NCI-H345 (cell line): ENCODE data around the gene TFF2.

Experiments
- DNase-seq: peaks from one replicate; lab custom pipeline; 2025; lab: John Stamatoyannopoulos, UW

The TFF2 gene

DNA sequence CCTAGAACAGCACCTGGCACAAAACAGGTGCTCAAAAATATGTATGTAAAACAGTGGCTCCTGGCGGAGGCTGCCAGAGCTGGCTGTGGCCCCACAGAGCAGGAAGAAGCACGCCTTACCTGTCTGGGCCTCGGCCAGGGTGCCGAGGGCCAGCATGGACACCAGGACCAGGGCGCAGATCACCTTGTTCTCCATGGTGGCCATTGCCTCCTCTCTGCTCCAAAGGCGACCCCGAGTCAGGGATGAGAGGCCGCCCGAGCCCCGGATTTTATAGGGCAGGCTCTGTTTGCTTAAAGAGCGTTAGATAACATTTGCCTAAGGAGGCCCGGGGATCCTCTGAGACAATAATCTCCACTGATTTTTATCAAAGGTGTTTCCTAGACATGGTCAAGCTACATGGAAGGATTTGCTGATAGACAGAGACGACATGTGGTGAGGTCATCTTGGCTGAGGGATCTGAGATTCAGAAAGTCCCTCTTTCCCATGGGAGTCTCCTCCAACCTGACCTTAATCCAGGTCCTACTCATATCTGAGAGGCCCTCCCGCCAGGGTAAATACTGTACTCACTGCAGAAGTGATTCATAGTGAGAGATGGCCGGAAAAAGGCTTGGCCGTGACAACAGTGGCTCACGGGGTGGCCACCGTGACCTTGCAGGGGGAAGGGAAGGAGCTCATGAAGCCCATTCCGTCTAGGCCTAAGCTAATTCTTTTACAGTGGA, 15.7 kb upstream of the TFF2 start, which contains the start of gene TFF1:
TSS of gene TFF1 (minus strand) at position 244 of the 719 bp plus-strand sequence. CDS start at position 204, 40 bp downstream.
- no peak for DNase-seq

DNA sequence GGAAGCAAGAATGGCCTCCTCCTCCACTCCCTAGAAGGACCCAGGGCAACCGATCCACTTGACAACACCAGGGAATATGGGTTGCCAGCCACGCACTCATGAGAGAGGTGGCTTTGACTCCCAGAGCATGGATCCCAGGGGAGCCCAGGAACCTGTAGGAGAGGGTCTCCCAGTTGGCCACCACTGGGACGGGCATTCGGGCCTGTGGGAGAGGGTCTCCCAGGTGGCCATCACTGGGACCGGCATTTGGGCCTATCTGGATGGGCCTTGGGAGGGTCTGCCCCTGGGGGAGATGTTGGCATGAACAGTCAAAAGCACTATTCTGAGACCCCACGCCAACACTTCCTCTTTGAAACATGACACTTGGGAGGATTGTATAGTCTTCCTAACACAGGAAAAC, 15.0 kb upstream of the TFF2 start:
- DNase-seq, result no peak

DNA sequence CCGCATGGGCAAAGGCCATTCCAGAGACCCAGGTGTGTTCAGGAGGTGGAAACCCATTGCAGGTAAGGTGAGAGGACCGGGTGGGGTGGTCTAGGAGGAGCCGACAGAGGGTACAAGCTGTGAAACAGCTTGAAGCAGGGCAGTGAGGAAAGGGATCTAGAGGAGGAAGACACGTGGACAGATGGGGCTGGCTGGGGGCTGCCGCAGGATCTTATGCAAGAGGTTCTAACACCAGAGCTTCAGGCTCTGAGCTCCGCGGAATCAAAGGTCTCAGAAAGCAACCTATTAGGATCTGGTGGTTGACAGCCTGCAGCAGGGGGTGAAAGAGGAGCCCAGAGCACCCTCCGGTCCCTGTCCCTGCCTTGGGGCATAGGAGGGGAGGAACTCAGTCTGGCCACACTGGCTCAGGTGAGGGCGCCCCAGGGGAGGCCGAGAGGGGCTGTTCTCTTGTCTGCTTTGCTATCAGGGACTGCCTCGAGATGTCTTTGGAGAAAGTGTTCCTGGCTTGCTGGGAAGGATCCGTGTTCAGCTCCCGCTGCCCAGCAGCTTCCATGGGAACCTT, 13.6 kb upstream of the TFF2 start:
- no peak for DNase-seq

DNA sequence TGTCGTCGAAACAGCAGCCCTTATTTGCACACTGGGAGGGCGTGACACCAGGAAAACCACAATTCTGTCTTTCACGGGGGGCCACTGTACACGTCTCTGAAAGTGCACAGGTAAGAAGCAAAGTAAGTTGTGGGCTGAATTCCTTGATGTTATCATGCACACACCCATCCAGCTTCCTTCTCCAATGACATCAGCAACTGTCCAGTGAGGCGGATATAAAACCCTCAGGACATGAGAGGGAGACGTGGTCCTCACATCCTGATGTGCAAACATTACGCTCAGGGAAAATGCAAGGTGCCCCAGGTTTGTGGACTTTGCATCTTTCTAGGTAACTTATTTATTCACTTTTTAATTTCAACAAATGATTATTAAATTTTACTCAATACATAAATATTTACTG, 12.5 kb upstream of the TFF2 start:
- no peak for DNase-seq

DNA sequence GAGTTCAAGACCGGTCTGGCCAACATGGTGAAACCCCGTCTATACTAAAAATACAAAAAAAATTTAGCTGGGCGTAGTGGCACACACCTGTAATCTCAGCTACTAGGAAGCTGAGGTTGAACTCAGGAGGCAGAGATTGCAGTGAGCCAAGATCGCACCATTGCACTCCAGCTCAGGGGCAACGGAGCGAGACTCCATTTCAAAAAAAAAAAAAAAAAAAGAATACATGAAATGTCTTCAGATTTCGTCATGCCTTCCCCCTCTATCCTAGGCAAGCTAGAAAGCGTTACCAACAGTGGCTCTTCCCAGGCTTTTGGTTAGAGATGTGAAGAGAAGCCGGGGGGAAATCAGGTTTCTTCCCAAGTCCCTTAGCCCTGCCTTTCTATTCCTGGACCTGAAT, 11.9 kb upstream of the TFF2 start:
- no peak for DNase-seq

DNA sequence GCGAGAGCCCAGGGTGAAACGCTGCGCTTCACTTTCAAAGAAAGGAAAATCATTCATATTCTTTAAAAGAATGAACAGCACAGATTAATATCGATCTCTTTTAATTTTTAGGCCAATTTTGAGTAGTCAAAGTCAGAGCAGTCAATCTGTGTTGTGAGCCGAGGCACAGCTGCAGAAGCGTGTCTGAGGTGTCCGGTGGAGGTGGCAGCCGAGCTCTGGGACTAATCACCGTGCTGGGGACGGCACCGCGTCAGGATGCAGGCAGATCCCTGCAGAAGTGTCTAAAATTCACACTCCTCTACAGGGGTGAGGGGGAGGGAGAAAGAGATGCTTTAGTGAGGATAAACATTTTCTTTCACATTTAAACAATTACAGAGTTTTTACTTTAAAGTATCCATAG, 11.4 kb upstream of the TFF2 start:
- no peak for DNase-seq

DNA sequence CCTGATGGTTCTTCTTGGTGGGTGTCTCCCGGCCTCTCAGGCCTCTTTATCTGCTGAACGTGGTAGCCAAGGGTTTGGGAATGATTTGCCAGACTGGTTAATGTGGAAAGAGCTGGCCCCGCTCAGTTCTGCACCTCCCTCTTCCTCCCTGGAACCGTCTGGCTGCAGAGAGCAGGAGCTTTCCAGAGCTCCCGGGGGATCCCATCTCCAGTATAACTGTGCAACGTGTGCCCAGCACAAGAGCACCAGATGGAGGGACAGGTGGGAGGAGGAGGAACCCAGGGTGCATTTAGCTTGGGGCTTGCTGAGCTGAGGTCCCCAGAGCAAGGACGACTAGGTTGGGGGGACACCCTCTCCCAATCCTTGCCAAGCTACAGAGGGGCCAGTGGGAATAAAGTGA, 10.5 kb upstream of the TFF2 start:
- no peak for DNase-seq

DNA sequence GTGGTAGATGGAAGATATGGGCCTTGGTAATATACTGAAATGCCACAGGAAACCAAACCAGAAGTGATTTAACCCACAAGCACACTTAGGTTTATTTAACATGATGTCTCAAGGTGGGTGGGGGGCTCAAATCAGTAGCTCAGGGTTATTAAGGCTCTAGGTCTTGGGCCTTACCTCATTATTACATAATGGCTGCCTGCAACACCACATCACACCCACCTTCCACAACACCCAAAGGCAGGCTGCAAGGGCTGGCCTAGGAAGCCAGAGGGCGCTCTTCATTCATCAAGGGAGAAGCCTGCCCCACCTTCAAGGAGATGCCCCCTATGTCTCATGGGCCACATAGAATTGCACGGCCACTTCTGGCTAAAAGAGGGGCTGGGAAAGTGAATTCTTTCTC, 9.5 kb upstream of the TFF2 start:
- no peak for DNase-seq

DNA sequence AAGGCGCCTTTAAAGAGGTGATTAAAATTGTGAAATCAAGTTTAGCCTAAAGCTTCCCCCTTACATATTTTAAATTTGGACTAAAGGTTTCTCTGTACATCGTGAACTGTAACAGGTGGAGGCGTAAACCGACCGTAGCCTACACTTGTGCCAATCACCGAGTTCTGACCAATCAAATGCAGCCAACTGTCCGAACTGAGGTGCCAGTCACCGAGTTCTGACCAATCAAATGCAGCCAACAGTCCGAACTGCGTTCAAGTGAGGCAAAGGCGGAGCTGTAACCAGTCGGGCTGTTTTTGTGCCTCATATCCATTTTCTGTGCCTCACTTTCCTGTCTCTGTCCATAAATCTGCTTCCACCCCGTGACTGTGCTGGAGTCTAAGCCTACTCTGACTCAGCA, 8.1 kb upstream of the TFF2 start:
- no peak for DNase-seq

DNA sequence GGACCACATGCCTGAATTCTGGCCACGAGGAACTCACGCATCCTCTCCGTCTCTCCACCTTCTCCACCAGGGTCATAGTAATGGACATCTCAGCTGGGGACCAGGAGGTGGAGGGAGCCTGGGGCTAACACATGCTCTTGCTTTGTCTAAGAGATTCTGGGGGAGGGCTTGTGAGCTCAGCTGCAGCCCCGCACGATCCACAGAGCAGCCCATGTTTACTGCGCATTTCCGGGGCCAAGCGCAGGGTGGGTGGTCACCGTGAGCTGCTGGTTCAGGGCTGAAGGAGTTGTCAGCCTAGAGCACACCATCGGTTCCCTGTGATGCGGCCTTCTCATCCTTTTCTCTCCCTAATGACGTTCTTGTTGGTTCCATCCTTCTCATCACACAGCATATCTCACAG, 7.5 kb upstream of the TFF2 start:
- no peak for DNase-seq

DNA sequence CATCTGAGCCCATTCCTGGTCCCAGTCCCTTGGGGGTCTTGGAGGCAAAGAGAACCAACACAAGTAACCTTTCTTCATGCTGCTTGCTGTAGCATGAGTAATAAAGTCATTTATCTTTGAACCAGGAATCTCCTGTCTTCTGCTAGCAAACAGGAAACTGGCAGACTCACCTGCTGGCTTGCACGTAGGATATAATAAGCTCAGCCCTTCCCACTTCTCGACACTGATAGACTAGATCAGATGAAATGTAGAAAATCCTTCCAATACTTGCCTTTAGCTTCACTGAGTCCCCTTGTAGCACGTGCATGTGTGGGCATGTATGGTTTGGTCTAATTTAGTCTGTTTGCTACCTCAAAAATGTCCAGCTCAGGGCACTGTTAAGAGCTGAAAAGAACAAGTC, 6.5 kb upstream of the TFF2 start:
- DNase-seq, result no peak

DNA sequence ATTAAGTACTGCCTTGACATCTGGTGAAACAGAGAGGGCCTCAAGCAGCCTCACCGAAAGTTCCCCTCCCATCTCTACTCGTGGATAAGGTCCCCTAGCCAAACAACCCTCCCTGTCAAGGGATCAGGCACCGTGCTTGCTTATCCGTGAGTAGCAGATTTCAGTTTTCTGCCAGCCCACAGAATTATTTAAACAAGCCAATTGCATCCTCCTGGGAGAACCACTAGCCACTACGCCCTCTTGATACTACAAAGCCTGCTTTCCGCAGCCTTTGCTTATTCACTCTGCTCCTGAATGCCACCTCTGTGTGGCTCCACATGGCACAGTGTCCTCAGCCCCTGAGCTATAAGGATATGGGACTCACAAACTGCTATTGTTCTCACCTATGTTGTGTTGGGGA, 5.9 kb upstream of the TFF2 start:
- no peak for DNase-seq

DNA sequence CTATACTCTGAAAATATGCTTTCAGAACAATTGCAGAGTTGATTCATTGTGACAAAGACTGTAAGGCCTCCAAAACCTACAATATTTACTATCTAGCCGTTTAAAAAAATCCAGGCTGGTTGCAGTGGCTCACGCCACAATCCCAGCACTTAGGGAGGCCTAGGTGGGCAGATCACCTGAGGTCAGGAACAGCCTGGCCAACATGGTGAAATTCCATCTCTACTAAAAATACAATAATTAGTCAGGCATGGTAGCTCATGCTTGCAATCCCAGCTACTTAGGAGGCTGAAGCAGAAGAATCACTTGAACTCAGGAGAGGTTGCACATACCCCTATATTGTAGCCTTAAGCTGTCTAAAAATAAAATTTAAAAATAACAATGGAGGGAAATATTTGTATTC, 5.3 kb upstream of the TFF2 start:
- DNase-seq, result no peak

DNA sequence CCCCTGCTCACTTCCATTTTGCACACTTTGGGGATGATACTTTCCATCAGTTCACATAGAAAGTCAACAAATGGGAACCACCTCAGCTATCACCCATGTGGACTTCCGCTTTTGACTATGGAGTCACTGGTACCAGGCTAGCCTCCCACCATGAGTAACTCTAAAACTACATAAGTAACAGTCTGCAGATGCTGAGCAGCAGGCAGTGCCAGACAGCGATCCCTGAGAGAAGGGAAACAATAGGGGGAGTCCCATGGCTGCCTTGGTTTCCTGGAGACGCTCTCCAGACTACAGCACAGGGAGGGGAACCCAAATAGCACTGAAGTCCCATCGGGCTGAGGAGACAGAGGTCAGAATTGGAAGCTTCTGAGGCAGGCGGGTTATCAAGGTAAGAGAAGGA, 2.8 kb upstream of the TFF2 start:
- no peak for DNase-seq

DNA sequence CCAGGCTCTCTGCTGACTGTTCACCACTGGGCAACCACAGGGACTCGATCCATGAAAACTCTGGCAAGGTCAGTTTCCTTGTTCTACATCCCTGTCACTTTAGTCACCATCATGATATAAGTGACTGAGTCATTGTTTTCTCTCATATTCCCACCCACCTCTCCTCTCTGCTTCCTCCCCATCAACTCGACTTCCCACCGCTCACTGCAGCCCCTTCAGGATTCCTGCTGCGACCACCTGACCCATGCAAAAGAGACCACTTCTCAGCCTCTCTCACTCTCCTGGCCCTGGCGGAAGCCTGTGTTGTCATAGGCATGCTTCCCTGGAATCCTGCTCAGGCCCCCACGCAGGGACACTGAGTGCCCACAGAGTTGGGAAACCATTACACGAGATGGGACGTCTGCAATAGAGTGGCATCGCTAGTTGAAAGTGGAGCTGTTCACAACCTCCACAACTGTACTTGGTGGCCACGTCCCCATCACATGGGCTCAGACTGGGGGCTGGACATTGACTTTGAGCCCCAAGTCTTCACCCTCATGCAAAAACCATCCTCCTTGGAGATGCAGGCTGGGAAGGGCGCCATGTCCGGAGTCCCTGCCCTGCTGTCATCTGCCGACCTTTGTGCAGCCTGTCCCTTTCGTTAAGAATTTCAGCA, 1.8 kb upstream of the TFF2 start:
- DNase-seq, result no peak

DNA sequence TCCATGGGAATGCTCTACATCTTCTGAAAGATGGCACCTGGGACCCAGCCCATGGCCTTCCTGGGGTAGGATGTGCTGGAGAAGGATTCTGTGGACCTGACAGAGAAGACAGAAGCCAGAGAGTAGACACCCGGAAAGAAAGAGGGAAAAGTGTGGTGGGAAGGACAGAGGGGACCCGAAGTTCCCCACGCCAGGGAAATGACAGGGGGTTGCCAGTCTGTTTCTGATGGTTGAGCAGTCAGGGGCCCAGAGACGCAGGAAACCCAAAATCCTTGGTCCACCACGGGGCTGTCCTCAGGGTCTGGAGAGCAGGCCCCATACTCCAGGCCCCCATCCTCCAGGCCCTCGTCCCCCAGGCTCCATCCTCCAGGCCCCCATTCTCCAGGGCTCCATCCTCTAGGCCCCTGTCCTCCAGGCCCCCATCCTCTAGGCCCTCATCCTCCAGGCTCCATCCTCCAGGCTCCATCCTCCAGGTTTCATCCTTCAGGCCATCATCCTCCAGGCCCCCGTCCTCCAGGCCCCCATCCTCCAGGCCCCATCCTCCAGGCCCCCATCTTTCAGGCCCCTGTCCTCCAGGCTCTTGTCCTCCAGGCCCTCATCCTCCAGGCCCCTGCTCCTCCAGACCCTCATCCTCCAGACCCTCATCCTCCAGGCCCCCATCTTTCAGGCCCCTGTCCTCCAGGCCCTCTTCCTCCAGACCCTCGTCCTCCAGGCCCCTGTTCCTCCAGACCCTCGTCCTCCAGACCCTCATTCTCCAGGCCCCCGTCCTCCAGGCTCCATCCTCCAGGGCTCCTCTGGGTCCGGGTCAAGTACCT, 1.0 kb upstream of the TFF2 start:
- no peak for DNase-seq

DNA sequence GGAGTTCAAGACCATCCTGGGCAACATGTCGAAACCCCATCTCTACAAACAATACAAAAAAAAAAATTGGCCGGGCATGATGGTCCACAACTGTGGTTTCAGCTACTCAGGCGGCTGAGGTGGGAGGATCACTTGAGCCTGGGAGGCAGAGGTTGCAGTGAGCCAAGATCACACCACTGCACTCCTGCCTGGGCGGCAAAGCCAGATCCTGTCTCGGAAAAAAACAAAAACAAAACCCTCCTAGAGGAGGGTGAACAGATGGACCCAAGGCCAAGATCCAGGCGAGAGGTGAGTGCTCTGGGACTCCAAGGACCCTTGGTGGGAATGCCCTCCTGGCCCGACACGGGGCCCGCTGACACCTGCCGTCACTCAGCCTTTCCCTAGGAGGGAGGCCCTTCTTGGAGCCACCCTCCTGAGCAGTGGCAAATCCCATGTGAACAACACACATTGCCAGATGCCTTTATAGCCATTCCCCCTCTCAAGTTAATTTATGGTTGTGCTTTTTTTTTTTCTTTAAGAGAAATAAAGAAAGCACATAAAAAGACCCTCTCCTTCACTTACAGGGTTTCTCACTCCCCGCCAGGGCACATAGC, 380 bp downstream of the TFF2 start:
- DNase-seq, result no peak

DNA sequence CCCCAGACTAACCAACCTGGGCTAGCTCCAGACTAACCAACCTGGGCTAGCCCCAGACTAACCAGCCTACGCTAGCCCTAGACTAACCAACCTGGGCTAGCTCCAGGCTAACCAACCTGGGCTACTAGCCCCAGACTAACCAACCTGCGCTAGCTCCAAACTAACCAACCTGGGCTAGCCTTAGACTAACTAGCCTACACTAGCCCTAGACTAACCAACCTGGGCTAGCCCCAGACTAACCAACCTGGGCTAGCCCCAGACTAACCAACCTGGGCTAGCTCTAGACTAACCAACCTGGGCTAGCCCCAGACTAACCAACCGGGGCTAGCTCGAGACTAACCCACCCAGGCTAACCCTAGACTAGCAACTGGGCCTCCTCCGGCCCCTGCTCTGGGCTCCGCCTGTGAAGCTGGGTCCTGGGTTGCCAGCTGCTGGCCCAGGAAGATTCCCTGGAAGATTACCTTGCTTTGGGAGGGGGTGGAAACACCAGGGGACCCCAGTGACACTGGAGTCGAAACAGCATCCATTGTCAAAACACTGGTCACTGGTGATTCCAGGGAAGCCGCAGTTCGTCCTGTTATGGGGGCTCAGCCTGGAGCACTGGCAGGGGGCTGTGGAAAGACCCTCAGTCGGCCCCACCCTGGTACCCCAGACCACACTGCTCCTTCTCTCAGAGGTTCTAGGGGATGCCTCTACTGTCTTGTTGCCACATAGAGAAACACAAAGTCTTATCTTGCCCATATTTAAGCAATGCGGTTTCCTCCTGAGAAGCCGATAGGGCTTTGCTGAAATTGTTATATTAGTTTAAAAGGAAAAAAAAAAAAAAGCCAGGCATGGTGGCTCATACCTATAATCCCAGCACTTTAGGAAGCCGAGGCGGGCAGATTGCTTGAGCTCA, 1.1 kb downstream of the TFF2 start:
- DNase-seq, result no peak

DNA sequence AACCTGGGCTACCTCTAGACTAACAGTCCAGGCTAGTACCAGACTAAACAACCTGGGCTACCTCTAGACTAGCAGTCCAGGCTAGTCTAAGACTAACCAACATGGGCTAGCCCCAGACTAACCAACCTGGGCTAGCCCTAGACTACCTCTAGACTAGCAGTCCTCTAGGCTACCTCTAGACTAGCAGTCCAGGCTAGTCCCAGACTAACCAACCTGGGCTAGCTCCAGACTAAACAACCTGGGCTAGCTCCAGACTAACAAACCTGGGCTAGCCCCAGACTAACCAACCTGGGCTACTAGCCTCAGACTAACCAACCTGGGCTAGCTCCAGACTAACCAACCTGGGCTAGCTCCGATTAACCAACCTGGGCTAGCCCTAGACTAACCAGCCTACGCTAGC, 2.0 kb downstream of the TFF2 start:
- DNase-seq, result no peak

DNA sequence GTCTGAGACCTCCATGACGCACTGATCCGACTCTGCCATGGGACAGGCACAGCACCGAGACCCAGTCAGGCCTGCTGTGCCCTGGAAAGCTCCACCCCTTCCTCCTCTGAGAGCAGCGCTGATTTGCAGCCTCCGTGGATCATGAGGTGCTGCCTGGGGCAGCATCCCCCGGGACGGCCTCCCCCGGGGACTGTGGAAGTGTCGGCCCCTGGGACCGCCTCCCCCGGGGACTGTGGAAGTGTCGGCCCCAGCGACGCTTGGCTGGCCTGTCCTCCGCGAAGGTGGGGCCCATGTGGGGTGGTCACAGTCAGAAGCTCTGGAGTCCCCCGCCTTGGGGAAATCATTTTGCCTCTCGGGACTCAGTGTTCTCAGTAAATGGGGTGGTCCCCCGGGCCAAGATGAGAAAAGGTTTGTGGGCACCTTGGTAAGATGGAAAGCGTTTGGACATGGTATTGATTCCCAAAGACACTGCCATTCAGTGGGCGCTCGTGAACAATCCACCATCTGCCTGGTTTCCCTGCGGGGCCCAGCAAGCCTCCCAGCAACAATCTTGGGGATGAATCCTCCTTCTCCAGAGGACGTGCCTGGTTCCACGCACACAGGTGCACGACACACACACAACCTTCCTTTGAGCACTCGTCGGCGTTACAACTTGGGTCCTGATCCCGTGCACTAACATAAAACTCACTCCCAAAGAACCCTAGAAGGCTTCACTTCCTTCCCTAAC, 3.0 kb downstream of the TFF2 start:
- no peak for DNase-seq
